HL-60/S4 (cell line): ENCODE measurements around the gene SLC10A1.
"Not testable (repeated sequence)": the region's sequence is repeated elsewhere in the genome, so short reads cannot be mapped to it uniquely, and the experiment has no call there.

Experiments
- in situ Hi-C: fragments of 300-500 bp; cut with MboI; formaldehyde crosslinking; loops from 2 replicates; pipeline ENCODE4 v1.14.3; 2022; ENCODE audit warnings: low sequenced_read_pairs

SLC10A1 gene

GRCh38 chr14:69772082-69773017 is 24.7 kb downstream of the SLC10A1 start:
- in situ Hi-C loops, result no loop called here

GRCh38 chr14:69771136-69771535 is 25.9 kb downstream of the SLC10A1 start:
- in situ Hi-C loops, result no loop called here

- in situ Hi-C loops, result no loop called here
These were observed 26.5 kb downstream of the SLC10A1 start for GRCh38 chr14:69770559-69770958.

GRCh38 chr14:69769623-69770022 is 27.4 kb downstream of the SLC10A1 start:
- in situ Hi-C loops, result no loop called here

- in situ Hi-C loops, result no loop called here
These were observed 28.2 kb downstream of the SLC10A1 start for GRCh38 chr14:69768873-69769272.

GRCh38 chr14:69767369-69767999 is 29.6 kb downstream of the SLC10A1 start:
- in situ Hi-C loops, result no loop called here

GRCh38 chr14:69766984-69767368 is 30.1 kb downstream of the SLC10A1 start, which contains the start of gene SRSF5:
Gene SRSF5 (plus strand): TSS chr14:69767142. CDS start chr14:69768157, 1,015 bp downstream.
- in situ Hi-C loops, result no loop called here

GRCh38 chr14:69763761-69764510 is 33.1 kb downstream of the SLC10A1 start:
- in situ Hi-C loops, result no loop called here

- in situ Hi-C loops, result no loop called here
These were observed 36.2 kb downstream of the SLC10A1 start for GRCh38 chr14:69760810-69761209.

- in situ Hi-C loops, result no loop called here
These were observed 40.7 kb downstream of the SLC10A1 start for GRCh38 chr14:69756298-69756697.

GRCh38 chr14:69755784-69756183 is 41.3 kb downstream of the SLC10A1 start:
- in situ Hi-C loops, result no loop called here

GRCh38 chr14:69755296-69755695 is 41.7 kb downstream of the SLC10A1 start:
- in situ Hi-C loops, result no loop called here

- in situ Hi-C loops, result no loop called here
These were observed 42.6 kb downstream of the SLC10A1 start for GRCh38 chr14:69754487-69754886.

GRCh38 chr14:69753860-69754259 is 43.2 kb downstream of the SLC10A1 start:
- in situ Hi-C loops, result no loop called here

- in situ Hi-C loops, result no loop called here
These were observed 44.3 kb downstream of the SLC10A1 start for GRCh38 chr14:69752773-69753172.

GRCh38 chr14:69750495-69750894 is 46.5 kb downstream of the SLC10A1 start:
- in situ Hi-C loops, result no loop called here

GRCh38 chr14:69749956-69750355 is 47.1 kb downstream of the SLC10A1 start:
- in situ Hi-C loops, result no loop called here

- in situ Hi-C loops, result no loop called here
These were observed 56.0 kb downstream of the SLC10A1 start for GRCh38 chr14:69741055-69741454.

GRCh38 chr14:69736405-69736804 is 60.6 kb downstream of the SLC10A1 start:
- in situ Hi-C loops, result not testable (repeated sequence)

- in situ Hi-C loops, result not testable (repeated sequence)
These were observed 65.0 kb downstream of the SLC10A1 start for GRCh38 chr14:69731919-69732598.

- in situ Hi-C loops, result loop anchor here (10.0 kb wide), 1 partner anchor 143 kb away; no protein-coding TSS in a partner anchor
These were observed 69.2 kb downstream of the SLC10A1 start for GRCh38 chr14:69727860-69728259.
